Measurements from ENCODE around the gene PZP. TPM values are rescaled to one million over a fixed set of nuclear protein-coding genes. Genes with fewer than 3 reads are reported as not detected.

Gene PZP
- under 0.01 TPM in 1 of 2 replicates, not detected in the other for total RNA-seq

GRCh38 chr12:9208229-9208628 lies at the start of gene PZP:
Gene PZP, minus strand, starts transcription at chr12:9208395. Its CDS starts 54 bp downstream, at chr12:9208341.

GRCh38 chr12:9115731-9116559 lies 92.2 kb downstream of the PZP start, which contains the start of gene A2M:
Gene A2M, minus strand, starts transcription at chr12:9115919. Its CDS starts 70 bp downstream, at chr12:9115849.

Other genes with a start within 250 kb of the PZP start
- 1.4 and 3.0 TPM in 2 replicates for gene KLRG1, start 218.8 kb downstream of the PZP start, total RNA-seq
- 2.5 and 566 TPM in 2 replicates for gene A2M, start 92.5 kb downstream of the PZP start, total RNA-seq

All from epithelial cell of alveolus of lung (primary cell).